Psoas muscle (tissue), 8 donors: ENCODE measurements around the gene NR2C2. TPM values are rescaled to one million over a fixed set of nuclear protein-coding genes. Genes with fewer than 3 reads are reported as not detected.

Source experiments
- ATAC-seq, 4 donors: fragments of 200-7000 bp; cut with Tn5 transposase; one replicate each; pipeline ENCODE4 v1.9.1; 2020; ENCODE audit warnings: moderate library complexity in 3 of 4, mild to moderate bottlenecking in 2 of 4
- DNase-seq, 2 donors: peaks; one replicate each; pipeline ENCODE4 v3.0.0-alpha.2; 2020
- H3K27ac ChIP-seq: fragments of 200-600 bp; one replicate; pipeline ENCODE4 v1.8.0; 2022
- H3K27me3 ChIP-seq, 3 donors: fragments of 200-600 bp in 1 of 3; one replicate each; pipeline versions ENCODE4 v1.6.1 to v1.8.0; 2013 to 2022; ENCODE audit warnings: low read length in 2 of 3, mild to moderate bottlenecking in 2 of 3, moderate library complexity in 1 of 3; ENCODE audit not compliant: insufficient read depth in 3 of 3
- H3K36me3 ChIP-seq, 2 donors: fragments of 200-600 bp in 1 of 2; one replicate each; pipeline versions ENCODE4 v1.6.1 to v1.8.0; 2013 to 2022; ENCODE audit warnings: low read depth in 1 of 2, mild to moderate bottlenecking in 1 of 2, moderate library complexity in 1 of 2; ENCODE audit not compliant: insufficient read depth in 1 of 2
- H3K4me1 ChIP-seq: fragments of 200-600 bp; one replicate; pipeline ENCODE4 v1.8.0; 2022
- H3K4me3 ChIP-seq: fragments of 200-600 bp; one replicate; pipeline ENCODE4 v1.8.0; 2022; ENCODE audit warnings: mild to moderate bottlenecking
- H3K9me3 ChIP-seq: fragments of 200-600 bp; one replicate; pipeline ENCODE4 v1.8.0; 2022
- CTCF ChIP-seq: fragments of 200-600 bp; IDR thresholded peaks from one replicate; pipeline ENCODE4 v1.8.0; 2022; ENCODE audit warnings: antibody characterized with exemption
- WGBS, 3 donors: extraction: QIAGEN DNeasy Blood & Tissue Kit; methylation state at CpG; one replicate each; pipeline versions ENCODE4 v1.1.6 to v1.1.7; 2013; 5-methylcytosine and 5-hydroxymethylcytosine counted together
- intact Hi-C, 2 donors: fragments of 100-400 bp; cut with DNase I; formaldehyde crosslinking; loops; one replicate each; pipeline versions ENCODE4 v1.11.0 to v1.14.2; 2022
- polyA plus RNA-seq, 3 donors: library from polyadenylated mRNA; stranded (reverse); fragments of 200-250 nt; gene quantifications; one replicate each; pipeline ENCODE4 v1.2.3, GENCODE V29; 2013
- total RNA-seq, 4 donors: library from RNA; stranded (reverse); fragmentation: NEBNext Ultra II Directional in 2 of 4; extraction: Animal tissue kit (Norgen Biotek cat#: 25700) in 2 of 4; gene quantifications; one replicate each; pipeline versions ENCODE4 v1.2.1 to v1.2.4, GENCODE V29; 2021 to 2023
- donor health status: healthy with polysubstance abuse.
- donor health status: DM: no; HTN: no; CAD: no; lungs with moderate emphysema.
- donor health status: Bipolar disorder and iron deficiency.
- donor health status: healthy.
- donor health status: DM: yes; HTN: yes; CAD: no.
- donor health status: DM: no; HTN: no; CAD: no.
- donor health status: DM: no; HTN: no; CAD: no.
- donor health status: DM: yes; HTN: yes; CAD: no.

NR2C2 gene
- total and polyA plus RNA-seq, 7 donors, result 8.7 to 37.1 (median 28.3) TPM

- TF ChIP-seq CTCF, result no peak
- Histone ChIP-seq H3K36me3 (peaks cover 24 to 100% of the 10 kb centered on the region in 2 donors), H3K27ac (no peak overlapping the region), H3K27me3 (no peaks in the 10 kb centered on the region), H3K4me1 (no peaks in the 10 kb centered on the region), H3K4me3 (no peak overlapping the region), H3K9me3 (no peaks in the 10 kb centered on the region)
- DNase-seq (no peak), ATAC-seq (no peak)
- WGBS, 3 donors, result 79 to 83% (median 82%) methylated on average over 7 of the region's 7 CpGs
- intact Hi-C loops, result no loop called here
Observed at GRCh38 chr3:15044326-15044725, 96.9 kb downstream of the NR2C2 start.

- no peak for DNase-seq
- TF ChIP-seq CTCF, result no peak
- 58 to 76% (median 58%) methylated on average over 1 of the region's 1 CpG for WGBS, 3 donors
- Histone ChIP-seq H3K36me3 (peaks cover 27 to 99% of the 10 kb centered on the region in 2 donors), H3K4me1 (no peaks in the 10 kb centered on the region), H3K4me3 (no peak overlapping the region), H3K9me3 (no peaks in the 10 kb centered on the region), H3K27ac (no peak overlapping the region), H3K27me3 (no peaks in the 10 kb centered on the region)
- ATAC-seq, result no peak
- intact Hi-C loops, result no loop called here
Observed at GRCh38 chr3:15045667-15046066, 98.3 kb downstream of the NR2C2 start.

GRCh38 chr3:15049584-15049983 lies 102.2 kb downstream of the NR2C2 start:
- DNase-seq (no peak), ATAC-seq (no peak)
- intact Hi-C loops, result no loop called here
- WGBS, 3 donors, result 69 to 93% (median 71%) methylated on average over 2 of the region's 2 CpGs
- no peak overlapping the region for H3K27ac ChIP-seq
- H3K27me3 ChIP-seq, result no peaks in the 10 kb centered on the region
- no peaks in the 10 kb centered on the region for H3K4me1 ChIP-seq
- no peaks in the 10 kb centered on the region for H3K9me3 ChIP-seq
- no peak overlapping the region for H3K4me3 ChIP-seq
- H3K36me3 ChIP-seq, result peaks cover 30 to 88% of the 10 kb centered on the region in 2 donors
- no peak for TF ChIP-seq CTCF

- DNase-seq (no peak), ATAC-seq (no peak)
- H3K27ac ChIP-seq, result no peak overlapping the region
- H3K4me3 ChIP-seq, result no peak overlapping the region
- peaks cover 26 to 83% of the 10 kb centered on the region in 2 donors for H3K36me3 ChIP-seq
- 73 to 84% (median 80%) methylated on average over 3 of the region's 3 CpGs for WGBS, 3 donors
- H3K27me3 ChIP-seq, result no peaks in the 10 kb centered on the region
- no peaks in the 10 kb centered on the region for H3K9me3 ChIP-seq
- H3K4me1 ChIP-seq, result no peaks in the 10 kb centered on the region
- intact Hi-C loops, result loop anchor here in 1 of 2 donors (5.0 to 10.0 kb wide), 3 partner anchors 103 to 396 kb away; partner anchors contain the start of genes CCDC174 and NR2C2
- no peak for TF ChIP-seq CTCF
Observed at GRCh38 chr3:15050405-15051092, 103.2 kb downstream of the NR2C2 start.
